Activated naive CD4-positive, alpha-beta T cell treated with anti-CD3 and anti-CD28 coated beads, Interleukin-2, amount 10 ng/mL, durations not matched to agents 5 hours and 36 hours (primary cell): ENCODE results near the gene ZNF559. TPM values are rescaled to one million over a fixed set of nuclear protein-coding genes. Genes with fewer than 3 reads are reported as not detected.

Experiments
- total RNA-seq, 2 experiments: library from RNA; stranded (reverse); gene quantifications; one replicate each; pipeline ENCODE4 v1.2.3, GENCODE V29; 2021

ZNF559 gene
- total RNA-seq: 10 to 100 TPM; 15.3 to 20.1 TPM

DNA sequence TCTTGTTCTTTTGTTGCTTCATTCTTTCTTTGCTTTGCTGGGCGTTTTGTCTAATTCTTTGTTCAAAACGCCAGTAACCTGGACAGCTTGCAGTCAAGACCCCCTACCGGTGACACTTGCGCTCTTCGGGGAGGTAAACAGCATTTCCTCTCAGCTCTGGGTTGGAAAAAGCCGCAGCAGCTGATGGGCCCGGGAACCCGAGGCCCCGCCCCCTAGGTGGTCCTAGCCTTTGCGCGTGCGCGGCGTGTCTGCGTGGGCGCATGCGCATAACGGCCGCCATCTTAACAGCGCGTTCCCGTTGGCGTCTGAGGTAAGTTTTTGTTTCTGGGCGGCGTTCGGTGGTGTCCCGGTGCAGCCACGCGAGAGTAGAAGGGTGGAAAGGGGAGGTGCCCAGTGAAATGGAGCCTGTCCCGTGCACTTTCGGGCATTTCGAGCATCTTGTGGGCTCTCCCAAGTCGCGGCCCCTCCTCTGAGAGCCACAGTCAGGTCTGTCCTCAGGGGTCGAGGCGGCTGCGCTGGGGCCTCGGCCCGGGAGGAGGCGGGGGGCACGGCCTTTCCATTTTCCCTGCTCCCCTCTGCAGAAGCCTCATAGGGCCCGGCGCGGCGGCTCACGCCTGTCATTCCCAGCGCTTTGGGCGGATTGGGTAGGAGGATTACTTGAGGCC lies at the start of gene ZNF559:
TSS of gene ZNF559 (plus strand) at position 261 of the 665 bp plus-strand sequence. CDS start 14,371 bp downstream, outside the sequence.

DNA sequence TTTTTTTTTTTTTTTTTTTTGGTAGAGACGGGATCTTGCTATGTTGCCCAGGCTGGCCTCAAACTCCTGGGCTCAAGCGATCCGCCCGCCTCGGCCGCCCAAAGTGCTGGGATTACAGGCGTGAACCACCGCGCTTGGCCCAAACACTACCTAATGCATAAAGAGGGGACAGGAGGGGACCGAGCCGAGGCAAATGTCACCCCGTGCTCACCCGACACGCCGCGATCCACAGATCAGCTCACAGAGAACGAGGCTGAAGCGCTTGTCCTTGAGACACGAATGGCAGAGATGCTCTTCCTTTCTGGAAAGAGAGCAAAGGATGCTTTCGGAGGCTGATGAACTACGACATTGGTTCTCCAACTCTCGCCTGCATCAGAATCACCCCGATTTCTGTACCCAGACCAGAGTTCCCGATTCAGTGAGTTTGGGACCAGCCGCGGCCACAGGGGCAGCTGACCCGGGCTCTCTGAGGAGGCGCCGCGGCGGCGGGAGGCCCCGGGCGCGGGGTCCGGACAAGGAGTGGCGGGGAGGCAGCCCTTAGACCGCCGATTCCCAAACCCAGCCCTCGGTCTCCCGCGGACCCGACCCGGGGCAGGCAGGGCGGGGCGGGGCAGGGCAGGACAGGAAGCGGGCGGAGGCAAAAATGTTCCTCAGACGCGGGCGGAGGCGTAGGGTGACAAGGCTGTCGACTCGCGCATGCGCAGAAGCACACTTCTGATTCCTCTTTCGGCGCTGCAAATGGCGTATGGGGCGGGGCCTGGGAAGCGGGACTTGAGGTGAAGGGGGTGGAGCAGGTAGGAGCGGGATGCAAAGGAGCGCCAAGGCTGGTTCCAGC lies 14.6 kb upstream of the ZNF559 start, which contains the start of gene ZNF699:
TSS of gene ZNF699 (minus strand) at position 700 of the 835 bp plus-strand sequence. CDS start 4,719 bp downstream, outside the sequence.

GRCh38 chr19:9362905-9363304 lies 38.9 kb downstream of the ZNF559 start, which contains the start of gene ZNF177:
TSS of gene ZNF177 (plus strand) at chr19:9363013. CDS start at chr19:9378312, 15,299 bp downstream.

Other genes starting within 250 kb of the ZNF559 start
- gene OR1M1, start 237.1 kb upstream of the ZNF559 start, total RNA-seq: not detected
- gene OR7G2, start 216.7 kb upstream of the ZNF559 start, total RNA-seq: not detected
- gene OR7G1, start 208.4 kb upstream of the ZNF559 start, total RNA-seq: not detected
- not detected for gene OR7G3, start 197.2 kb upstream of the ZNF559 start, total RNA-seq
- gene ZNF317, start 183.8 kb upstream of the ZNF559 start, total RNA-seq: 10 to 100 TPM; 38.2 to 41.1 TPM
- gene OR7D2, start 145.2 kb upstream of the ZNF559 start, total RNA-seq: under 1 TPM in 1 of 2 experiments, not detected in 1; 0.07 TPM
- gene OR7D4, start 104.6 kb upstream of the ZNF559 start, total RNA-seq: not detected
- not detected for gene OR7E24, start 73.2 kb upstream of the ZNF559 start, total RNA-seq
- 10 to 100 TPM in 1 of 2 experiments, 1 to 10 TPM in 1; 9.4 to 10.1 TPM for gene ZNF699, start 14.3 kb upstream of the ZNF559 start, total RNA-seq
- gene ZNF177, start 38.8 kb downstream of the ZNF559 start, total RNA-seq: under 1 TPM; 0.45 to 0.75 TPM
- 10 to 100 TPM; 34.7 to 38.0 TPM for gene ZNF266, start 111.4 kb downstream of the ZNF559 start, total RNA-seq
- gene ZNF560, start 174.4 kb downstream of the ZNF559 start, total RNA-seq: not detected
- gene ZNF426, start 214.5 kb downstream of the ZNF559 start, total RNA-seq: 10 to 100 TPM; 15.5 to 16.5 TPM